Measurements from ENCODE around the gene AFMID.
"Not testable (repeated sequence)": the region's sequence is repeated elsewhere in the genome, so short reads cannot be mapped to it uniquely, and the experiment has no call there.

Gene AFMID

GRCh38 chr17:78163881-78164747 is 23.0 kb upstream of the AFMID start:
- H3K36me3 ChIP-seq (ENCODE audit: control insufficient read depth, insufficient read depth, low read length), result no peaks in the 10 kb centered on the region
- H3K27ac ChIP-seq (ENCODE audit: low read depth, low read length), result no peak overlapping the region
- H3K27me3 ChIP-seq (ENCODE audit: control insufficient read depth, insufficient read depth, low read length), result no peaks in the 10 kb centered on the region
- H3K9ac ChIP-seq (ENCODE audit: low read length), result no peak overlapping the region
- H3K9me3 ChIP-seq (ENCODE audit: control insufficient read depth, insufficient read depth, low read depth, low read length), result no peaks in the 10 kb centered on the region
- no peak overlapping the region for H3K4me3 ChIP-seq (ENCODE audit: low read depth, low read length)
- H3K4me1 ChIP-seq (ENCODE audit: control insufficient read depth, insufficient read depth, low read length), result no peaks in the 10 kb centered on the region

- no peak overlapping the region for H3K27ac ChIP-seq (ENCODE audit: low read depth, low read length)
- no peaks in the 10 kb centered on the region for H3K36me3 ChIP-seq (ENCODE audit: control insufficient read depth, insufficient read depth, low read length)
- H3K9me3 ChIP-seq (ENCODE audit: control insufficient read depth, insufficient read depth, low read depth, low read length), result no peaks in the 10 kb centered on the region
- no peaks in the 10 kb centered on the region for H3K27me3 ChIP-seq (ENCODE audit: control insufficient read depth, insufficient read depth, low read length)
- no peak overlapping the region for H3K9ac ChIP-seq (ENCODE audit: low read length)
- no peak overlapping the region for H3K4me3 ChIP-seq (ENCODE audit: low read depth, low read length)
- peaks cover 8% of the 10 kb centered on the region for H3K4me1 ChIP-seq (ENCODE audit: control insufficient read depth, insufficient read depth, low read length)
Observed at GRCh38 chr17:78164748-78165607, 22.2 kb upstream of the AFMID start.

- Histone ChIP-seq H3K27ac (ENCODE audit: low read depth, low read length) (no peak overlapping the region), H3K9me3 (ENCODE audit: control insufficient read depth, insufficient read depth, low read depth, low read length) (no peaks in the 10 kb centered on the region), H3K4me1 (ENCODE audit: control insufficient read depth, insufficient read depth, low read length) (peaks cover 15% of the 10 kb centered on the region), H3K4me3 (ENCODE audit: low read depth, low read length) (no peak overlapping the region), H3K36me3 (ENCODE audit: control insufficient read depth, insufficient read depth, low read length) (peaks cover 4% of the 10 kb centered on the region; the same call in 1 of the 2 replicates), H3K9ac (ENCODE audit: low read length) (no peak overlapping the region), H3K27me3 (ENCODE audit: control insufficient read depth, insufficient read depth, low read length) (no peaks in the 10 kb centered on the region)
Observed at GRCh38 chr17:78166416-78166815, 20.7 kb upstream of the AFMID start.

GRCh38 chr17:78168242-78168902 is 18.8 kb upstream of the AFMID start, which contains the start of gene SYNGR2:
SYNGR2 (plus strand) TSS chr17:78168581; CDS start chr17:78168617, 36 bp downstream.
- Histone ChIP-seq H3K27ac (ENCODE audit: low read depth, low read length) (no peak within 1 kb of the TSS), H3K4me1 (ENCODE audit: control insufficient read depth, insufficient read depth, low read length) (peaks cover 34% of the 10 kb centered on the region)

GRCh38 chr17:78168903-78169793 is 18.0 kb upstream of the AFMID start:
- Histone ChIP-seq H3K27ac (ENCODE audit: low read depth, low read length) (no peak overlapping the region), H3K9me3 (ENCODE audit: control insufficient read depth, insufficient read depth, low read depth, low read length) (no peaks in the 10 kb centered on the region), H3K4me1 (ENCODE audit: control insufficient read depth, insufficient read depth, low read length) (peaks cover 35% of the 10 kb centered on the region), H3K4me3 (ENCODE audit: low read depth, low read length) (peak overlapping the region; percentile 78), H3K9ac (ENCODE audit: low read length) (peak overlapping the region; percentile 54), H3K36me3 (ENCODE audit: control insufficient read depth, insufficient read depth, low read length) (peaks cover 23% of the 10 kb centered on the region), H3K27me3 (ENCODE audit: control insufficient read depth, insufficient read depth, low read length) (no peaks in the 10 kb centered on the region)

More at GRCh38 chr17:78168242-78168902, 18.8 kb upstream of the AFMID start, which contains the start of gene SYNGR2:
- Histone ChIP-seq H3K4me3 (ENCODE audit: low read depth, low read length) (peak within 1 kb of the TSS; percentile 78), H3K36me3 (ENCODE audit: control insufficient read depth, insufficient read depth, low read length) (peaks cover 15% of the 10 kb centered on the region), H3K9me3 (ENCODE audit: control insufficient read depth, insufficient read depth, low read depth, low read length) (no peaks in the 10 kb centered on the region), H3K9ac (ENCODE audit: low read length) (peak within 1 kb of the TSS; percentile 71), H3K27me3 (ENCODE audit: control insufficient read depth, insufficient read depth, low read length) (no peaks in the 10 kb centered on the region)

GRCh38 chr17:78170692-78171590 is 16.2 kb upstream of the AFMID start:
- Histone ChIP-seq H3K4me1 (ENCODE audit: control insufficient read depth, insufficient read depth, low read length) (peaks cover 39% of the 10 kb centered on the region), H3K9me3 (ENCODE audit: control insufficient read depth, insufficient read depth, low read depth, low read length) (no peaks in the 10 kb centered on the region), H3K27ac (ENCODE audit: low read depth, low read length) (no peak overlapping the region), H3K36me3 (ENCODE audit: control insufficient read depth, insufficient read depth, low read length) (peaks cover 41% of the 10 kb centered on the region), H3K27me3 (ENCODE audit: control insufficient read depth, insufficient read depth, low read length) (no peaks in the 10 kb centered on the region), H3K4me3 (ENCODE audit: low read depth, low read length) (no peak overlapping the region), H3K9ac (ENCODE audit: low read length) (no peak overlapping the region)

GRCh38 chr17:78171591-78172248 is 15.4 kb upstream of the AFMID start:
- not testable (repeated sequence) for H3K9ac ChIP-seq (ENCODE audit: low read length); H3K4me3 ChIP-seq (ENCODE audit: low read depth, low read length); H3K9me3 ChIP-seq (ENCODE audit: control insufficient read depth, insufficient read depth, low read depth, low read length); H3K27ac ChIP-seq (ENCODE audit: low read depth, low read length); H3K27me3 ChIP-seq (ENCODE audit: control insufficient read depth, insufficient read depth, low read length)
- Histone ChIP-seq H3K4me1 (ENCODE audit: control insufficient read depth, insufficient read depth, low read length) (peaks cover 42% of the 10 kb centered on the region), H3K36me3 (ENCODE audit: control insufficient read depth, insufficient read depth, low read length) (peaks cover 46% of the 10 kb centered on the region)

GRCh38 chr17:78172249-78173051 is 14.7 kb upstream of the AFMID start:
- H3K36me3 ChIP-seq (ENCODE audit: control insufficient read depth, insufficient read depth, low read length), result peaks cover 46% of the 10 kb centered on the region

More at GRCh38 chr17:78172249-78173051, 14.7 kb upstream of the AFMID start:
- H3K9ac ChIP-seq (ENCODE audit: low read length), result no peak overlapping the region
- no peaks in the 10 kb centered on the region for H3K9me3 ChIP-seq (ENCODE audit: control insufficient read depth, insufficient read depth, low read depth, low read length)
- H3K4me3 ChIP-seq (ENCODE audit: low read depth, low read length), result no peak overlapping the region
- H3K4me1 ChIP-seq (ENCODE audit: control insufficient read depth, insufficient read depth, low read length), result peaks cover 42% of the 10 kb centered on the region
- peak overlapping the region; percentile 26; the same call in 1 of the 2 replicates for H3K27ac ChIP-seq (ENCODE audit: low read depth, low read length)
- no peaks in the 10 kb centered on the region for H3K27me3 ChIP-seq (ENCODE audit: control insufficient read depth, insufficient read depth, low read length)
